CD4-positive, alpha-beta memory T cell (primary cell): Measurements from ENCODE around the gene LINGO1. TPM values are rescaled to one million over a fixed set of nuclear protein-coding genes. Genes with fewer than 3 reads are reported as not detected.

Source experiments
- CTCF ChIA-PET: fragments of 350-600 bp; sonication (Branson Sonifier 250); formaldehyde crosslinking; loops from one replicate; lab custom pipeline; 2021; ENCODE audit warnings: inconsistent platforms; ENCODE audit not compliant: partially characterized antibody; lab: Charles Lee
- POLR2A ChIA-PET: fragments of 350-600 bp; sonication (Branson Sonifier 250); formaldehyde crosslinking; loops from one replicate; lab custom pipeline; 2021; ENCODE audit not compliant: partially characterized antibody; lab: Charles Lee
- DNase-seq, 5 donors: peaks; one replicate each; pipeline versions ENCODE4 v3.0.0 to v3.0.0-alpha.2; 2020 to 2022; ENCODE audit warnings: mixed read lengths in 1 of 5
- H3K27ac ChIP-seq: one replicate; pipeline ENCODE4 v1.7.0; 2013; ENCODE audit warnings: low read depth, low read length
- H3K27me3 ChIP-seq: 2 replicates; pipeline ENCODE4 v1.7.0; 2013; ENCODE audit warnings: mild to moderate bottlenecking, low read length, moderate library complexity; ENCODE audit not compliant: insufficient read depth
- H3K36me3 ChIP-seq: 2 replicates; pipeline ENCODE4 v1.7.0; 2013; ENCODE audit warnings: mild to moderate bottlenecking, low read length, moderate library complexity; ENCODE audit not compliant: insufficient read depth
- H3K4me1 ChIP-seq: 2 replicates; pipeline ENCODE4 v1.7.0; 2013; ENCODE audit warnings: mild to moderate bottlenecking, low read length, moderate library complexity; ENCODE audit not compliant: insufficient read depth
- H3K4me3 ChIP-seq, 2 donors: one replicate each; pipeline ENCODE4 v1.7.0; 2013; ENCODE audit warnings: low read length in 2 of 2, mild to moderate bottlenecking in 1 of 2
- H3K9me3 ChIP-seq, 2 donors: one replicate each; pipeline ENCODE4 v1.7.0; 2013; ENCODE audit warnings: low read length in 2 of 2, control low read depth in 1 of 2; ENCODE audit not compliant: control insufficient read depth in 1 of 2
- H3K27ac Mint-ChIP-seq, 7 donors: one replicate each; pipeline ENCODE4 v1.8.0; 2020 to 2021; ENCODE audit warnings: mixed read lengths in 7 of 7, mild to moderate bottlenecking in 6 of 7, inconsistent platforms in 3 of 7, moderate library complexity in 3 of 7
- H3K27me3 Mint-ChIP-seq, 2 donors: one replicate each; pipeline ENCODE4 v1.8.0; 2020 to 2021; ENCODE audit warnings: mixed read lengths in 2 of 2
- H3K36me3 Mint-ChIP-seq, 2 donors: one replicate each; pipeline ENCODE4 v1.8.0; 2020 to 2021; ENCODE audit warnings: mixed read lengths in 2 of 2, inconsistent platforms in 1 of 2, mild to moderate bottlenecking in 1 of 2
- H3K4me1 Mint-ChIP-seq, 4 donors: one replicate each; pipeline ENCODE4 v1.8.0; 2020 to 2021; ENCODE audit warnings: mixed read lengths in 4 of 4, mild to moderate bottlenecking in 1 of 4
- H3K4me3 Mint-ChIP-seq, 8 donors: one replicate each; pipeline ENCODE4 v1.8.0; 2020 to 2021; ENCODE audit warnings: mixed read lengths in 8 of 8, mild to moderate bottlenecking in 7 of 8, moderate library complexity in 6 of 8, inconsistent platforms in 3 of 8
- H3K9me3 Mint-ChIP-seq, 8 donors: one replicate each; pipeline ENCODE4 v1.8.0; 2020 to 2021; ENCODE audit warnings: mixed read lengths in 8 of 8, mild to moderate bottlenecking in 5 of 8, inconsistent platforms in 3 of 8, moderate library complexity in 1 of 8
- intact Hi-C: fragments of 100-400 bp; cut with micrococcal nuclease; formaldehyde crosslinking; loops from one replicate; pipeline ENCODE4 v1.15.1; 2023
- polyA plus RNA-seq, 2 donors: library from polyadenylated mRNA; unstranded; fragments of 300-500 nt; fragmentation: Illumina TruSeq; gene quantifications; one replicate each; pipeline ENCODE4 v1.2.3, GENCODE V29; 2021
- total RNA-seq, 2 experiments: library from RNA; stranded (reverse); gene quantifications; one replicate each; pipeline ENCODE4 v1.2.3, GENCODE V29; 2021

The LINGO1 gene
- total and polyA plus RNA-seq, 4 experiments from 2014 or later, result not detected

DNA sequence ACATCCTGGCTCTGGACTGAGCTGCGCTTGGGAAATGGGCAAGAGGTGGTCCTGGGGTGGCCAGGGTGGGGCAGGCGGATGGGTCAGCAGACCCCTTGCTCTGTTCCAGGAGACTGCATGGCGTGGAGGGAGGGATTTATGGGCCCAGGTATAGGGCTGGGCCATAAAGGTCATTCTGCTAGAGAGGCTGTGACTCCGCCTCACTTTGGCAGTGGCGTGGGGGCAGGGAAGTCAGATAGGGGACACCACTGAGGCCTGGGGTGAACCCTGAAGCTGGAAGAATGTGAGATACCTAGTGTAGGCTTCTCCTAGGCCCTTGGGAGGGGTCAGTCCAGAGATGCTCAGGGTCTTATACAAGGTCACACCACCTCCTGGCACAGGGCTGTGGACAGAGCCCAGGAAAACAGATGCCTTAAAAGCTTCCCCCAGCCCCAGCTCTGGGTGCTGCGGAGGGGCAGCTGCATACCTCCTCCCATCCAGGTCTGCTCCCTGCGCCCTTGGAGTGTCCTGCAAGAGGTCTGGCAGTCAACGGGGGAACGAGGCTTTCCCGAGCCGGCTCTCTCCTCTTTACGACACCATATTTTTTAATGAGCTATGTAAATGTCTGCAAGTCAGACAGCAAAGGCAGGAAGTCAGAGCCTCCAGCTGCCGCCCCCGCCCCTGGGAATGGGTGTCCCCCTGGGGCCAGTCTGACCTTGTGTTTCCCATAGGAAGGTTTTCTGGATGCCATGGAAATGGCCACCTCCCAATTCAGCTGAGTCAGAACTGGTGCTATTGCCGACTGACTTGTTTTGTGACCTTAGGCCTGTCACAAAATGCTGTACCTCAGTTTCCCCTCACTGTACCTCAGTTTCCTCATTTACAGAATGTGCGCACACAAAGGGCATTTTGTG is 26.3 kb downstream of the LINGO1 start:
- CTCF ChIA-PET, result interaction anchor here (1.0 to 1.1 kb wide), 2 partner anchors 9 to 11 kb away, joined by 3 read pairs; no protein-coding TSS in a partner anchor

DNA sequence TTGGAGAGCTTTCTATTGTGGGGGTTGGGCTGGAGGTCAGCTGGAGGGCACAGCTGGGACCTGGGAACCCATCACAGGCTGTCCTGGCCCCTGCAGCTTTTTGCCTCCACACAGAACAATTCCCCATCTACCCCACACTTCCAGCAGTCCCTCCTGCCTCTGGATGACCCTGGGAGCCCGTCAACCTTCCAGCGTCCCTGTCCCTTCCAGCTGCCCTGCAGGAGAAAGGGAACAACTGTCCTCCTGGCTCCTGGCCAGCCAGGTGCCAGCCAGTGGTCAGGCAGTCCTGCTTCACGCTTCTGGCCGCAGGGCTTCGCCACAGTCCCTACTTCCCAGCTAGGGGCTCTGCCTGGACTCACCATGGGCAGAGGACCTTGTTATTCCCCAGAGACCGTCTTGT is 27.2 kb downstream of the LINGO1 start:
- intact Hi-C loops, result no loop called here
- Mint-ChIP-seq H3K27ac (no peak overlapping the region), H3K36me3 (no peaks in the 10 kb centered on the region), H3K9me3 (peaks cover 0 to 2% (median 0%) of the 10 kb centered on the region in 8 donors), H3K4me3 (no peak overlapping the region), H3K4me1 (peaks cover 0 to 7% (median 6%) of the 10 kb centered on the region in 4 donors), H3K27me3 (peaks cover 2 to 7% of the 10 kb centered on the region in 2 donors)
- Histone ChIP-seq H3K27ac (no peak overlapping the region), H3K36me3 (no peaks in the 10 kb centered on the region), H3K4me1 (no peaks in the 10 kb centered on the region), H3K27me3 (no peaks in the 10 kb centered on the region), H3K9me3 (no peaks in the 10 kb centered on the region), H3K4me3 (no peak overlapping the region)
- DNase-seq, result no peak
- POLR2A ChIA-PET, result no interaction called here
- CTCF ChIA-PET, result no interaction called here

More for the DNA sequence above, 26.3 kb downstream of the LINGO1 start:
- Histone ChIP-seq H3K36me3 (no peaks in the 10 kb centered on the region), H3K4me1 (no peaks in the 10 kb centered on the region), H3K4me3 (no peak overlapping the region), H3K9me3 (no peaks in the 10 kb centered on the region), H3K27me3 (no peaks in the 10 kb centered on the region), H3K27ac (no peak overlapping the region)
- peaks cover 2 to 7% of the 10 kb centered on the region in 2 donors for H3K27me3 Mint-ChIP-seq
- H3K9me3 Mint-ChIP-seq, result peaks cover 0 to 2% (median 0%) of the 10 kb centered on the region in 8 donors
- H3K4me3 Mint-ChIP-seq, result no peak overlapping the region
- peaks cover 0 to 7% (median 6%) of the 10 kb centered on the region in 4 donors for H3K4me1 Mint-ChIP-seq
- H3K36me3 Mint-ChIP-seq, result no peaks in the 10 kb centered on the region
- POLR2A ChIA-PET, result no interaction called here
- DNase-seq, result no peak
- H3K27ac Mint-ChIP-seq, result no peak overlapping the region
- intact Hi-C loops, result no loop called here

DNA sequence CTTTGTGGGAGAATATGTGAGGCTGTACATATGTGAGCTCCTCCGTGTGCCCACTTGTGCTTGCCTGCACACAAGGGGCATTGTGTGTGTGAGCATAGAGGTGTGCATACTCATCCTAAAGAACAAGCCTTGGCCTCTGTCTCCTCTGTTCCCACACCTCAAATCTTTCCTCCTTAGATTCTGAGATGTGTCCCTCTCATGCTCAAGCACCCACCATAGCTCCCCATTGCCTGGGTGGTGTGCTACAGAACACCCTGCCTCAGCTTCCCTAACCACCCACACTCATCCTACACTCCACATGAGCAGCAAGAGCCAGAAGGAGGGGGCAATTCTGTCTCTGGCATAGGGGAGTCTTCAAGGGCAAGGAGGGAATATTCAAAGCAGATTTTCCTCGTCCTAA is 27.7 kb downstream of the LINGO1 start:
- Histone ChIP-seq H3K27me3 (no peaks in the 10 kb centered on the region), H3K4me3 (no peak overlapping the region), H3K9me3 (no peaks in the 10 kb centered on the region), H3K27ac (no peak overlapping the region), H3K36me3 (no peaks in the 10 kb centered on the region), H3K4me1 (no peaks in the 10 kb centered on the region)
- no peak overlapping the region for H3K27ac Mint-ChIP-seq
- ChIA-PET POLR2A (no interaction called here), CTCF (no interaction called here)
- intact Hi-C loops, result no loop called here
- peaks cover 2 to 7% of the 10 kb centered on the region in 2 donors for H3K27me3 Mint-ChIP-seq
- DNase-seq, result no peak
- peak overlapping the region in 2 of 8 donors; percentile 24 to 64 for H3K4me3 Mint-ChIP-seq
- no peaks in the 10 kb centered on the region for H3K36me3 Mint-ChIP-seq
- peaks cover 0 to 2% (median 0%) of the 10 kb centered on the region in 8 donors for H3K9me3 Mint-ChIP-seq
- H3K4me1 Mint-ChIP-seq, result peaks cover 0 to 7% (median 6%) of the 10 kb centered on the region in 4 donors

DNA sequence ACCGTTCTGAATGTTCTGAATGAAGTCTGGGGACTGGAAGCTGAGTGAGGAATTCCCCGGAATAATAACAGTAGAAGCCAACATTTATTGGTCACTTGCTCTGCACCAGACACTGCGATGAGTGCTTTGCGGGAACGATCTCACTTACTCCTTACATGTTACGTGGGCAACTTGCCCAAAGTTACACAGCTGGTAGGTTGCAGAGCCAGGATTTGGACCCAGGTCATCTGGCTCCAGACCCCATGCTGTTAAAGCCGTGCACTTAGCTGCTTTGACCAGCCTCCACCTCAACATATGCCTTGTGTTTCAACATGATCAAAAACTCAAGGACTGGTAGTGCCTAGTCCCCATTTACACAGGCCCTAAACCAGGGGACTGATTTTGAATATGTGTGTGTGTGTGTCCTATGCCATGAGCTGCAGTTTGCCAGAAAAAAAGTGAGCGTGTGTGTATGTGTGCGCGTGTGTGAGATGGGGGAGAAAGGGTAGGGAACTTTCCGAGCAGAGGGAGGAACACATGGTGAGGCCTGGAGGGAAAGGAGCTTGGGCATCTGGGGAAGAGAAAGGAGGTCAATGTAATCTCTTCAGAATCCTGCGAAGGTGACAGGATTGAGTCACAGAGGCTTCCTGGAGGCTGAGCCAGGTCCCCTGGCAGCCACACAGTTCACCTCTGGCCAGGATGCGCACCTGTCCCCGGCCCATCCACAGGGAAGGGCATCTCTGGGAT is 28.9 kb downstream of the LINGO1 start:
- H3K27ac ChIP-seq, result no peak overlapping the region
- ChIA-PET CTCF (interaction anchor here (0.7 kb wide), 1 partner anchor 24 kb away, joined by 3 read pairs; no protein-coding TSS in a partner anchor), POLR2A (no interaction called here)
- H3K4me1 ChIP-seq, result no peaks in the 10 kb centered on the region
- peak overlapping the region in 1 of 7 donors; percentile 4 for H3K27ac Mint-ChIP-seq
- H3K9me3 Mint-ChIP-seq, result peaks cover 0 to 2% (median 0%) of the 10 kb centered on the region in 8 donors
- intact Hi-C loops, result no loop called here
- no peak overlapping the region for H3K4me3 ChIP-seq
- H3K9me3 ChIP-seq, result no peaks in the 10 kb centered on the region
- no peak for DNase-seq
- H3K4me3 Mint-ChIP-seq, result no peak overlapping the region
- H3K27me3 ChIP-seq, result no peaks in the 10 kb centered on the region
- H3K36me3 ChIP-seq, result no peaks in the 10 kb centered on the region
- H3K36me3 Mint-ChIP-seq, result no peaks in the 10 kb centered on the region
- peaks cover 2 to 4% of the 10 kb centered on the region in 2 donors for H3K27me3 Mint-ChIP-seq
- peaks cover 0 to 7% (median 6%) of the 10 kb centered on the region in 4 donors for H3K4me1 Mint-ChIP-seq

DNA sequence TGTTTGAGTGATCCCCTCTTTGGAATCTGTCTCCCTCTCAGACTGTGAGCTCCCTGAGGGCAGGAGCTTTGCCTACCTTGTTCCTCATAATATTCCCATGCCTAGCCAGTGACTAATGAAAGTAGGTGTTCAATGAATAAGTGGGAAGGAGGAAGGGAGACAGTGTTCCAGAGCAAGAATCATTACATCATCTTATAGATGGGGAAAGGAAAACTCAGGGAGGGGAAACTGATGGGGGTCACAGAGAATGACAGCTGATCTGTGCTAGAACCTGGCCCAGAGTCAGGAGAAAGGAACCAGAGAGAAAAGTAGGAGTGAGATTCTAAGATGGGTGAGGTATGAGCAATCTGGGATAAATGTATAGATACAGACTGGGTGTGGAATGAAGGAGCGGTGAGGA is 29.9 kb downstream of the LINGO1 start:
- no peaks in the 10 kb centered on the region for H3K36me3 Mint-ChIP-seq
- Histone ChIP-seq H3K27ac (no peak overlapping the region), H3K9me3 (no peaks in the 10 kb centered on the region), H3K36me3 (no peaks in the 10 kb centered on the region), H3K4me3 (no peak overlapping the region), H3K27me3 (no peaks in the 10 kb centered on the region), H3K4me1 (no peaks in the 10 kb centered on the region)
- H3K4me1 Mint-ChIP-seq, result peaks cover 0 to 7% (median 6%) of the 10 kb centered on the region in 4 donors
- H3K27me3 Mint-ChIP-seq, result peaks cover 2 to 4% of the 10 kb centered on the region in 2 donors
- intact Hi-C loops, result no loop called here
- no peak overlapping the region for H3K27ac Mint-ChIP-seq
- no peak overlapping the region for H3K4me3 Mint-ChIP-seq
- DNase-seq, result no peak
- peaks cover 0 to 2% (median 0%) of the 10 kb centered on the region in 8 donors for H3K9me3 Mint-ChIP-seq
- POLR2A ChIA-PET, result no interaction called here
- CTCF ChIA-PET, result no interaction called here

DNA sequence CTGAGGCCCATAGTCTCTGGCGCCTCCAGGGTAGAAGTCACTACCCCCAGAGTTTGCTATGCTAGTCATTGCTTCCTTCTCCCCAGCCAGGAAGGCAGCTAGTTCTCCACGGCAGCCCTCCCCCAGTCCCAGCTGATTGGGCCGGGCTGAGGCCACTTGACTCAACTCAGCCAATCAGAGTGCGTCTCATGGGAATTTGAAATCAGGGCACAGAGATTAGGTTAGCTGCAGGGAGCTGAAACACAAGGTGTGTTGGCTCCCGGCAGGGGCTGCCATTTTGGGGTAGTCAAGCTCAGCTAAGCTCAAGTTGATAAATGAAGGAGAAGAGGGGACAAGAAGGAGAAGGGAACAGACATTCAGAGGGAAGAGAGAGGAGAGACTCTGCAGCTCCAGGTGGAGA is 32.8 kb downstream of the LINGO1 start:
- Histone ChIP-seq H3K4me1 (no peaks in the 10 kb centered on the region), H3K36me3 (no peaks in the 10 kb centered on the region), H3K9me3 (no peaks in the 10 kb centered on the region), H3K27ac (no peak overlapping the region), H3K4me3 (no peak overlapping the region), H3K27me3 (no peaks in the 10 kb centered on the region)
- intact Hi-C loops, result no loop called here
- Mint-ChIP-seq H3K4me1 (peaks cover 0 to 7% (median 5%) of the 10 kb centered on the region in 4 donors), H3K4me3 (no peak overlapping the region), H3K27ac (no peak overlapping the region), H3K9me3 (peaks cover 0 to 2% (median 0%) of the 10 kb centered on the region in 8 donors), H3K36me3 (no peaks in the 10 kb centered on the region), H3K27me3 (peaks cover 0 to 3% of the 10 kb centered on the region in 2 donors)
- no peak for DNase-seq
- CTCF ChIA-PET, result no interaction called here
- POLR2A ChIA-PET, result no interaction called here

DNA sequence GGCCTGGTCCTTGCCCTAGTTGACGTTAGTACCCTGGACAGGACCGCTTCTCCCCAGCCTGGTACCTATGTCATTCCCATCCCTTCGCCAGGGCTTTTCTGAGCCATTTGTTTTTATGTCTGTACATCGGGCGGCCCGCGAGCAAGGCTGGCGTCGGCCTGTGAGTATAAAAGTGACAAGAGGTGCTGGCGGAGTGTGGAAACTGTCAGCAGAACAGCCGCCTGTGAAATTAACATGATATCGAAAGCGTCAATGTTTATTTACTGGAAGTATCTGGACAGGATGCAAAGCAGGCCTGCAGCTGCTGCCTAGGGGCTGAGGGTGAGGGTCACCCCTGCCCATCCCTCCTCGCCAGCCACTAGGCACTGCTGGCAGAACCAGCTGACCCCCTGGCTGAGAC is 33.4 kb downstream of the LINGO1 start:
- H3K36me3 Mint-ChIP-seq, result no peaks in the 10 kb centered on the region
- no peaks in the 10 kb centered on the region for H3K36me3 ChIP-seq
- H3K27me3 ChIP-seq, result no peaks in the 10 kb centered on the region
- no peaks in the 10 kb centered on the region for H3K4me1 ChIP-seq
- DNase-seq, result no peak
- H3K9me3 ChIP-seq, result no peaks in the 10 kb centered on the region
- H3K4me3 Mint-ChIP-seq, result no peak overlapping the region
- CTCF ChIA-PET, result no interaction called here
- H3K27ac Mint-ChIP-seq, result no peak overlapping the region
- no peak overlapping the region for H3K4me3 ChIP-seq
- POLR2A ChIA-PET, result no interaction called here
- intact Hi-C loops, result no loop called here
- H3K27me3 Mint-ChIP-seq, result no peaks in the 10 kb centered on the region
- H3K9me3 Mint-ChIP-seq, result peaks cover 0 to 1% (median 0%) of the 10 kb centered on the region in 8 donors
- no peak overlapping the region for H3K27ac ChIP-seq
- peaks cover 0 to 2% (median under 1%) of the 10 kb centered on the region in 4 donors for H3K4me1 Mint-ChIP-seq
